ENCODE measurements around the gene PARL. TPM values are rescaled to one million over a fixed set of nuclear protein-coding genes. Genes with fewer than 3 reads are reported as not detected.

PARL gene
- total RNA-seq, 2 experiments from 2014 or later = 80.0 to 83.5 TPM

GRCh38 chr3:183911763-183912506, 27.3 kb upstream of the PARL start:
- no peaks in the 10 kb centered on the region for H3K9me3 Mint-ChIP-seq
- no peaks in the 10 kb centered on the region for H3K36me3 Mint-ChIP-seq (ENCODE audit: low read depth)
- POLR2A ChIA-PET = interaction anchor here (0.6 kb wide), 1 partner anchor 10 kb away, joined by 3 read pairs; no protein-coding TSS in a partner anchor
- no peak overlapping the region for H3K4me3 Mint-ChIP-seq
- H3K27ac Mint-ChIP-seq = no peak overlapping the region
- no peaks in the 10 kb centered on the region for H3K4me1 Mint-ChIP-seq (ENCODE audit: low read depth)
- CTCF ChIA-PET = no interaction called here
- DNase-seq (no peak), ATAC-seq (no peak)
- intact Hi-C loops (cut with micrococcal nuclease) = no loop called here
- no peak for TF ChIP-seq CTCF (IDR thresholded peaks at IDR 0.05)
- H3K27me3 Mint-ChIP-seq = no peaks in the 10 kb centered on the region

GRCh38 chr3:183911087-183911486, 26.4 kb upstream of the PARL start:
- Mint-ChIP-seq H3K4me3 (no peak overlapping the region), H3K4me1 (ENCODE audit: low read depth) (no peaks in the 10 kb centered on the region), H3K36me3 (ENCODE audit: low read depth) (no peaks in the 10 kb centered on the region), H3K9me3 (no peaks in the 10 kb centered on the region), H3K27ac (no peak overlapping the region), H3K27me3 (no peaks in the 10 kb centered on the region)
- DNase-seq (no peak), ATAC-seq (no peak)
- no peak for TF ChIP-seq CTCF (IDR thresholded peaks at IDR 0.05)
- intact Hi-C loops (cut with micrococcal nuclease) = no loop called here
- CTCF ChIA-PET = interaction anchor here (1.0 kb wide), 1 partner anchor 13 kb away, joined by 3 read pairs; no protein-coding TSS in a partner anchor
- POLR2A ChIA-PET = interaction anchor here (1.3 kb wide), 1 partner anchor 15 kb away, joined by 3 read pairs; no protein-coding TSS in a partner anchor

- H3K27me3 Mint-ChIP-seq = no peaks in the 10 kb centered on the region
- H3K4me3 Mint-ChIP-seq = no peak overlapping the region
- H3K36me3 Mint-ChIP-seq (ENCODE audit: low read depth) = no peaks in the 10 kb centered on the region
- ATAC-seq = no peak
- no peak for DNase-seq
- TF ChIP-seq CTCF (IDR thresholded peaks at IDR 0.05) = no peak
- H3K9me3 Mint-ChIP-seq = no peaks in the 10 kb centered on the region
- ChIA-PET POLR2A (no interaction called here), CTCF (interaction anchor here (1.4 kb wide), 1 partner anchor 25 kb away, joined by 3 read pairs; no protein-coding TSS in a partner anchor)
- intact Hi-C loops (cut with micrococcal nuclease) = no loop called here
- H3K4me1 Mint-ChIP-seq (ENCODE audit: low read depth) = no peaks in the 10 kb centered on the region
- H3K27ac Mint-ChIP-seq = no peak overlapping the region
Observed at GRCh38 chr3:183909030-183909600, 24.4 kb upstream of the PARL start.

- Mint-ChIP-seq H3K27ac (no peak overlapping the region), H3K27me3 (no peaks in the 10 kb centered on the region), H3K4me1 (ENCODE audit: low read depth) (no peaks in the 10 kb centered on the region), H3K9me3 (no peaks in the 10 kb centered on the region), H3K36me3 (ENCODE audit: low read depth) (no peaks in the 10 kb centered on the region), H3K4me3 (no peak overlapping the region)
- no peak for DNase-seq
- ChIA-PET CTCF (interaction anchor here (1.1 to 1.4 kb wide), 2 partner anchors 12 to 26 kb away, joined by 3 read pairs; no protein-coding TSS in a partner anchor), POLR2A (no interaction called here)
- no peak for TF ChIP-seq CTCF (IDR thresholded peaks at IDR 0.05)
- ATAC-seq = no peak
- intact Hi-C loops (cut with micrococcal nuclease) = no loop called here
Observed at GRCh38 chr3:183907911-183908331, 23.2 kb upstream of the PARL start.

- ATAC-seq (no peak), DNase-seq (no peak)
- TF ChIP-seq CTCF (IDR thresholded peaks at IDR 0.05) = no peak
- Mint-ChIP-seq H3K4me1 (ENCODE audit: low read depth) (no peaks in the 10 kb centered on the region), H3K9me3 (no peaks in the 10 kb centered on the region), H3K27me3 (no peaks in the 10 kb centered on the region), H3K27ac (no peak overlapping the region), H3K36me3 (ENCODE audit: low read depth) (no peaks in the 10 kb centered on the region), H3K4me3 (no peak overlapping the region)
- intact Hi-C loops (cut with micrococcal nuclease) = no loop called here
- ChIA-PET POLR2A (no interaction called here), CTCF (no interaction called here)
Observed at GRCh38 chr3:183907176-183907575, 22.5 kb upstream of the PARL start.

All from activated CD8-positive, alpha-beta T cell treated with anti-CD3 and anti-CD28 coated beads for 36 hours (primary cell).